Left lung (tissue), 10 donors: ENCODE data around the gene VILL. TPM values are rescaled to one million over a fixed set of nuclear protein-coding genes. Genes with fewer than 3 reads are reported as not detected.

Source experiments
- ATAC-seq: fragments of 200-7000 bp; cut with Tn5 transposase; one replicate; pipeline ENCODE4 v1.9.1; 2020; ENCODE audit warnings: moderate library complexity
- DNase-seq, 4 donors: peaks; one replicate each; pipeline ENCODE4 v3.0.0-alpha.2; 2013 to 2020
- H3K27ac ChIP-seq, 2 donors: fragments of 200-600 bp; sonication (generic) in 1 of 2; one replicate each; pipeline versions ENCODE4 v1.5.0 to v1.8.0; 2020 to 2021
- H3K27me3 ChIP-seq, 2 donors: fragments of 200-600 bp; sonication (generic) in 1 of 2; one replicate each; pipeline versions ENCODE4 v1.5.0 to v1.8.0; 2020 to 2021
- H3K36me3 ChIP-seq, 2 donors: fragments of 200-600 bp; sonication (generic) in 1 of 2; one replicate each; pipeline versions ENCODE4 v1.5.0 to v1.8.0; 2020 to 2021
- H3K4me1 ChIP-seq, 2 donors: fragments of 200-600 bp; one replicate each; pipeline ENCODE4 v1.8.0; 2021
- H3K4me3 ChIP-seq, 2 donors: fragments of 200-600 bp; sonication (generic) in 1 of 2; one replicate each; pipeline versions ENCODE4 v1.5.0 to v1.8.0; 2020 to 2021; ENCODE audit warnings: mild to moderate bottlenecking in 1 of 2
- H3K9me3 ChIP-seq, 2 donors: fragments of 200-600 bp; sonication (generic) in 1 of 2; one replicate each; pipeline versions ENCODE4 v1.5.0 to v1.8.0; 2020 to 2021
- CTCF ChIP-seq, 2 donors: fragments of 200-600 bp; sonication (generic) in 1 of 2; IDR thresholded peaks; one replicate each; pipeline versions ENCODE4 v1.5.0 to v1.8.0; 2021; ENCODE audit warnings: antibody characterized with exemption in 2 of 2
- intact Hi-C, 2 donors: fragments of 100-400 bp; cut with DNase I; formaldehyde crosslinking; loops; one replicate each; pipeline versions ENCODE4 v1.11.2 to v1.14.2; 2022
- microRNA-seq, 2 donors: library from miRNA; unstranded; fragments of <30 nt; microRNA quantifications; one replicate each; pipeline ENCODE4, GENCODE V29; 2019
- polyA plus RNA-seq, 6 donors: library from polyadenylated mRNA; unstranded; fragments of 120-200 nt; gene quantifications; one replicate each; pipeline ENCODE4 v1.2.1, GENCODE V29; 2013; ENCODE audit not compliant: insufficient read length in 6 of 6
- total RNA-seq, 2 donors: library from RNA; stranded (reverse); fragmentation: NEBNext Ultra II Directional; extraction: Animal tissue kit (Norgen Biotek cat#: 25700); gene quantifications; one replicate each; pipeline ENCODE4 v1.2.1, GENCODE V29; 2021
- donor health status: DM: no; HTN: yes; CAD: no.
- donor health status: DM: no; HTN: no; CAD: no.

Gene VILL
- total and polyA plus RNA-seq, 8 donors: 19.5 to 36.9 (median 25.1) TPM

GRCh38 chr3:38054499-38055001, 64.0 kb downstream of the VILL start:
- DNase-seq (no peak), ATAC-seq (peak; percentile 88)
- no peak for TF ChIP-seq CTCF (IDR thresholded peaks at IDR 0.05)
- H3K27ac ChIP-seq: no peak overlapping the region
- no peaks in the 10 kb centered on the region for H3K9me3 ChIP-seq
- intact Hi-C loops: no loop called here
- no peaks in the 10 kb centered on the region for H3K4me1 ChIP-seq
- H3K36me3 ChIP-seq: no peaks in the 10 kb centered on the region
- H3K27me3 ChIP-seq: no peaks in the 10 kb centered on the region
- H3K4me3 ChIP-seq: no peak overlapping the region

Small RNA genes lying within 50 kb of the gene (microRNA-seq; reads per million reads assigned to microRNA genes)
- 11.7 to 105 reads per million in 2 donors for gene MIR26A1

Other genes starting within 250 kb of the VILL start
- 10 to 100 TPM; 46.9 to 74.4 TPM for gene CTDSPL, start 128.9 kb upstream of the VILL start, total RNA-seq
- 100 to 1,000 TPM; 113 to 122 (median 116) TPM for gene CTDSPL, start 128.9 kb upstream of the VILL start, polyA plus RNA-seq
- 10 to 100 TPM; 33.3 to 47.5 TPM for gene PLCD1, start 38.9 kb downstream of the VILL start, total RNA-seq
- 10 to 100 TPM; 41.3 to 54.3 (median 44.6) TPM for gene PLCD1, start 38.9 kb downstream of the VILL start, polyA plus RNA-seq
- gene DLEC1, start 48.4 kb downstream of the VILL start, total RNA-seq: 1 to 10 TPM; 2.9 to 5.3 TPM
- 10 to 100 TPM in 1 of 6 donors, 1 to 10 TPM in 5; 2.8 to 10.5 (median 7.8) TPM for gene DLEC1, start 48.4 kb downstream of the VILL start, polyA plus RNA-seq
- 100 to 1,000 TPM in 1 of 2 donors, 10 to 100 TPM in 1; 97.5 to 106 TPM for gene ACAA1, start 146.3 kb downstream of the VILL start, total RNA-seq
- 10 to 100 TPM; 54.3 to 61.8 (median 58.6) TPM for gene ACAA1, start 146.3 kb downstream of the VILL start, polyA plus RNA-seq
- 10 to 100 TPM; 51.5 to 97.4 TPM for gene MYD88, start 147.9 kb downstream of the VILL start, total RNA-seq
- 10 to 100 TPM; 37.8 to 44.2 (median 40.7) TPM for gene MYD88, start 147.9 kb downstream of the VILL start, polyA plus RNA-seq
- 10 to 100 TPM; 26.4 to 35.6 TPM for gene OXSR1, start 174.8 kb downstream of the VILL start, total RNA-seq
- 10 to 100 TPM; 42.1 to 53.9 (median 44.4) TPM for gene OXSR1, start 174.8 kb downstream of the VILL start, polyA plus RNA-seq